NCI-H510A treated with DMSO at 0.1 percent for 48 hours (cell line): ENCODE measurements around the gene PI4K2A.
"Not testable (repeated sequence)": the region's sequence is repeated elsewhere in the genome, so short reads cannot be mapped to it uniquely, and the experiment has no call there.

Experiments used
- DNase-seq: peaks from one replicate; lab custom pipeline; 2025; lab: John Stamatoyannopoulos, UW

PI4K2A gene

DNA sequence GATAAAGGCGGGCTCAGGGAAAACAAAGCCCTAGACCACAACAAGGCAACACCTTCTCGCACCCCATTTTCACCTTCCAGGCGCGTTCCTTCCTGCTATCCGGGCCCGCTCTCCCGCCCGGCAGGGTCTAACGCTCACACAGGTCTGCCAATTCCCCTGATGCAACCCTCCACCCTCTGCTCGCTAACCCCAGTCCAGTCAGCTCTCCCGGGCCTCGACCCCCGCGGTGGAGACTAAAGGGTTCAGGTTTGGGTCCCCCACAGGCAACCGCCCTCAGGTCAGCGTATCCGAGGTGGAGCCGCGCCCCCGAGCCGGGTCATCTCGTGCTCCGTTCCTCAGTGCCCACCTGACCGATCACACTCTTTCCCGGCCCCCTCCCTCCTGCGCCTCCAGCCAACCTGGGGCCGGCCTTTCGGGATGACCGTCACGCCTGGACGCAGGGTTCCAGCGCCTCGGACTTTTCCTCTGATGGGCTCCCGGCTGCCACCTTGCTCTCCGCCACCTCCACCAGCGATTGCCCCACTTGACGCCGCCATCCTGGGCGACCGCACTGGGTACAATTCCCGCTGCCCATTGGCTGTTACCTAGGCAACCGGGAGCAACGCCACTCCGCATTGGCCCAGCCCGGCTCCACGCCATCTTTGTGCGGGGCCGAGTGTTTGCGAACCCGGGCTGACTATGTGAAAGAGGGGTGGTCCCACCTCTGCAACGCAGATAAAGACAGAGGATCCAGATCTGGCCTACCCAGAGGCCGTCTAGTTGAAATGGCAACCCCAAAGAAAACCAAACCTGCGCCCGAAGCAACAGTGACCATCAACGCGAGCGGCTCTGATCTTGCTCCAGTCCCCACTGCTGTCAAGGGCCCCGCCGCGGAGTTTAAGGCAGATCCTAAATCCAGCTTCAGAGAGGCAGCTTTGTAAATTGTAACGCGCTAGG is 7.3 kb upstream of the PI4K2A start, which contains the start of gene MORN4:
MORN4 (minus strand) TSS at position 552 of the 936 bp plus-strand sequence. CDS start 13,847 bp downstream, outside the sequence.
- DNase-seq, result peak; percentile 97

DNA sequence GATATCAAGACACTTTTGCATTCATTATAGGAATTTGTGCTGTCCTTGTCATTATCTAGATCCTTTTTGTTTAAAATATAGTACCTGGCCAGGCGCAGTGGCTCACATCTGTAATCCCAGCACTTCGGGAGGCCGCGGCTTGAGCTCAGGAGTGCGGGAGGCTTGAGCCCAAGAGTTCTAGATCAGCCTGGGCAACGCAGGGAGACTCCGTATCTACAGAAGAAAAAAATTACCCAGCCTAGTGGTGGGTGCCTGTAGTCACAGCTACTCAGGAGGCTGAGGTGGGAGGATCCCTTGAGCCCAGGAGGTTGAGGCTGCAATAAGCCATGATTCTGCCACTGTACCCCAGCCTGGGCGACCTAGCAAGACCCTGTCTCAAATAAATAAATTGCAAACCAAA is 6.5 kb upstream of the PI4K2A start:
- DNase-seq, result peak; percentile 62

DNA sequence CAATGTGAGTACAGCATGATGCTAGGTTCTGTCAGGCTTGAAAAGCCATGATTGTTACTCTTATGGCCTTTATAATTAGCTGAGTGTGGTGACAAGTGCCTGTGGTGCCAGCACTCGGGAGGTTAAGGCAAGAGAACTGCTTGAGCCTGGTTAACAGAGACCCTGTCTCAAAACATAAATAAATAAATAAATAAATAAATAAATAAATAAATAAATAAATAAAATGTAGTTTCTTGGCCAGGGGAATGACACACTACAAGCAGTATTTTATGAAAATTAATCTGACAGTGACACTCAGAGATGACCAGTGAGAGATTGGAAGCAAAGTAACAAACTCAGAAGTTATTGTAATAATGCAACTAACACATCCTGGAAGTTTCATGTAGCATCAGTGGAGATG is 4.9 kb upstream of the PI4K2A start:
- DNase-seq, result no peak

DNA sequence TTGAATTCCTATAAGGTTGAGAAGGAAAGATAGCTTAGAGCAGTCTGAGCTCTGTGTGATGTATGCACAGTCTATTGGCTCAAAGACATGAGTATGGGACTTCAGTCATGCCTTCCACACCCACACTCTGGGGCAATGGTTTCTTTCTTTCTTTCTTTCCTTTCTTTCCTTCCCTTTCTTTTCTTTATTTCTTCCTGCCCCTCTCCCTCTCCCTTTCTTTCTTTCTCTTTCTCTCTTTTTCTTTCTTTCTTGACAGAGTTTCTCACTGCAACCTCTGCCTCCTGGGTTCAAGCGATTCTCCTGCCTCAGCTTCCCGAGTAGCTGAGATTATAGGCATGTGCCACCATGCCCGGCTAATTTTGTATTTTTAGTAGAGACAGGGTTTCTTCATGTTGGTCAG is 1.4 kb upstream of the PI4K2A start:
- not testable (repeated sequence) for DNase-seq

DNA sequence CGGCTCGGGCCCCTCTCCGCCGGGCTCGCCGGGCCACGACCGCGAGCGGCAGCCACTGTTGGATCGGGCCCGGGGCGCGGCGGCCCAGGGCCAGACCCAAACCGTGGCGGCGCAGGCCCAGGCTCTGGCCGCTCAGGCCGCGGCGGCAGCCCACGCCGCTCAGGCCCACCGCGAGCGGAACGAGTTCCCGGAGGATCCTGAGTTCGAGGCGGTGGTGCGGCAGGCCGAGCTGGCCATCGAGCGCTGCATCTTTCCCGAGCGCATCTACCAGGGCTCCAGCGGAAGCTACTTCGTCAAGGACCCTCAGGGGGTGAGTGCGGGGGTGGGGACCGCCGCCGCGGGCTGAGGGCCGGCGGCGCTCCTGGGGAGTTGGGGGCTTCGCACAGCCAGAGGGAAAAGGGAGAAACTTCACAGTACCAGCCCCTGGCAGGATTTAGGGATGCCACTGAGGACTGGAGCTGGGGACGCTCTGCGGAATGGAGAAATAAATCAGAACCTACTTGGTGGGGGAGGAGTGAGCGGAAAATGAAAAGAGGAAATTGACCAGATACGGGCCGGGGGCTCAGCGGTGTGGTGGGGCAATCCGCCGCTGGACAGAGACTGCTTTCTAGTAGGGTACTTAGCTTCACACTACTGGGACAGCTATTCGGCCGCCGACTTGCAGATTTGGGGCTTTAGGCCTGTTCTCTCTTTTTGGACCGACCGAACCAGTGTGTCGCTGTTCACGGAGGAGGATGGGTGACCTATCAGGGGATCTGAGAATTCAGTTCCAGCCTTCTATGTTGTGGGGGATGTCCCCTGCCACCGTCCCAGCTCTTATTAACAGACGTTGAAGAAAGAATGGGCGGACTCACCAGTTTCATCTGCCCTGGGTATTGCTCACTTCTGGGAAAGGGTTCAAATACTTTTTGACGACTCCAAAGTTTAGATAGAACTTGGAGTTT is 669 bp downstream of the PI4K2A start:
- peak; percentile 13 for DNase-seq

DNA sequence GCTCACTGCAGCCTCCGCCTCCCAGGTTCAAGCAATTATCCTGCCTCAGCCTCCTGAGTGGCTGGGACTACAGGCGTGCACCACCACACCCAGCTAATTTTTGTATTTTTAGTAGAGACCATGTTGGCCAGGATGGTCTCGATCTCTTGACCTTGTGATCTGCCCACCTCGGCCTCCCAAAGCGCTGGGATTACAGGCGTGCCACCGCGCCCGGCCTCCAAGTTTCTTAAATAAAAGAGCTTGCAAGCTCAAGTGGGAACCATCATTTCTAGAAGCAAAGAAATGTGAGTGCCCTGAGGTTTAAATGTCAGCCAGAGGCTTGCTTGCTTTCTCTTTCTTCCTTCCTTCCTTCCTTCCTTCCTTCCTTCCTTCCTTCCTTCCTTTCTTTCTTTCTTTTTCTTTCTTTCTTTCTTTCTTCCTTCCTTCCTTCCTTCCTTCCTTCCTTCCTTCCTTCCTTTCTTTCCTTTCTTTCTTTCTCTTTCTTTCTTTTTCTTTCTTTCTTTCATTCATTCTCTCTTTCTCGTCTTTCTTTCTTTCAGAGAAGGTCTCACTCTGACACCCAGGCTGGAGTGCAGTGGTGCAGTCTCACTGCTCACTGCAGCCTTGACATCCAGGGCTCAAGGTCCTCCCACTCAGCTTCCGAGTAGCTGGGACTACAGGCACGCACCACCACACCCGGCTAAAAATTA is 2.1 kb downstream of the PI4K2A start:
- not testable (repeated sequence) for DNase-seq

DNA sequence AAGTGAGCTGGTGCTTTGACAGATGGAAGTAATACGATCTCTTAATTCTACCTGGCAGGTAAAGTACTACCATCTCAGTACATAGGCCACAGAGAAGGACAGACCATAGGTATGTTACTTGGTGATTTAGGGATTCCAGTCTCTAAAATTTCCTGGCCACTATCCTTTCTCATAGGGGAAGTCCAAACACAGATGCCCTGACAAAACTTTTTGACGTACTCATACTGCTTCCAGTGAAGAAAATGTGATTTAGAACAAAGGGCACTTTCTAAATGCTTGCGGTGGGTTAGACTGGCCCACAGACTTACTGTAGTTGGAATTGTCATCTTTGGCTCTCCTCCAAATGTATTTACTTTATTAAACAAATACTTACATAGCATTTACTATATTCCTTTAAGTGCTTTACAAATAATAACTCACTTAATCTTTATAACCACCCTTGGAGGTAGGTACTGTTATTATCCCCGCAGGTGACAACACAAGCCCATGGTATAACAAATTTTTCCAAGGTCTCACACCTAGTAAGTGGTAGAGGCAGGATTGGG is 3.0 kb downstream of the PI4K2A start:
- DNase-seq, result peak; percentile 18

DNA sequence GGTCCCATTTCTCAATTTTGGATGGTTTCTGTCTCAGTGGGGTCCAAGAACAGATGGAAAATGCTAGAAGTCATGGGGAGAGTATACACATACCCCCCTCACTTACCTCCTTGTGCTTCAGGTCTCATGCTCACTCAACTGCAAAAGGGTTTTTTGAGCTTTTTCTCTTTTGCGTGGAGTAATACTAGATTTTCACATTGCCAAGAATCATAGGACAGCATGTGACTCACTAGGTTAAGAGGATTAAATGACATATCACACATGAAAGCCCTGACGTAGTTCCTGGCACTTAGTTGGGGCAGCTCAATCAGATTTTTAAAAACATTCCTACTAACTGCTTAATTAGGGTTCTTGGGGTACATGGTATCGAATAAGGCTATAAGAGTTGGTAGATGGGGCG is 4.5 kb downstream of the PI4K2A start:
- no peak for DNase-seq

DNA sequence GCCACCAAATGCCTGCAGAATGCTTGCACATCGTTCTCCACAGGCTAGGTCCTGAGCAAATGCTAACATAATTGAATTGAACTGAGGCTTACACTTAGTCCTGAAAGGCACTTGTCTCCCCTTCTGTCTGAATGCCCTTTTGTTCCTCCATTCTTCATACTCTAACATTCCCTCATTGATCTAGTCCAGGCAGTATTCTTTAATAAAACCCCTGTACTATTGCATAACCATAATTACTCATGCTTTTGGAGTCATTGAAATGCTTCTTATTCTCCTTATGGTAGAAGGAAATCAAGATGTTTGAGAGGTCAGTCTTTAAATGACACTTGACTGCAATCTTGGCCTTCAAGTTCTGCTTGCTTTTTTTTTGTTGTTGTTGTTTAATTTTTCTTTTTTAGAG is 7.1 kb downstream of the PI4K2A start:
- no peak for DNase-seq

DNA sequence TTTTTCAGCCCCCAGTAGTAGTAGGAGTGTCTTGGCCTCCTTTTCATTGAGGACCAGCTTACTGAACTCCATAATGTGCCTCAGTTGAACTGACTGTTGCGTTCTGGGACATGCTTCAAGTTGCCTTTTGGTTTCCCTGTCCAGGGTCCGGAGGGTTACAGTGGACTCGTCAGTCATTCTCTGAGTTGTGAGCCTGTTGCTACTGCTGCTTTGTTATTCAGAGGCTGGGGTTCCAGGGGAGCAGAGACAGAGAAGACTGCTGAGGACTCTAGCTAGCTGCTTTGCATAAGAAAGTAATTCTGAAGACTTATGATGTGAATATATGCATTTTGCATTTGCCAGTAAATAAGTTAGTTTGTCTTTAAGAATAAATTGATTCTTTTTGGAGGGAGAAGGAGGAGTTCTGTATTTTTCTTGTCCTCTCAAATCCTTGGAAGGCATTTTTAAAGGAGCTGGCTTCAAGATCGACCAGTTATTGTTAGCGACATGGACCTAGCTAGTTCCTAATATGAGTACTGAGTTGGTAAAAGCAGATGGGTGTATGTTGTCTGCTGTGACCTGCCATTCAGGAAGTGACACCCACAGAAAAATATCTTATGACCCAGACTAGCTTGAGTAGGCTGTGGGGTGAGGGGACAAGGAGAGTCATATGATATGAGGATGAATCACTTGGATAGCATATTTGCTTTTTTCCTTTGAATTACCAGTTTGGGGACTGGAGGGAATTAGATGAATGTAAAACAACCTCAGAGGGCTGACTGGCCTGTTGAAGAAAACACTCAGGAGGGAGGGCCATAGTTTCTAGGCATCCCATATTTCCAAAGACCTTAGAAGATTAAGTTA is 8.3 kb downstream of the PI4K2A start:
- no peak for DNase-seq

DNA sequence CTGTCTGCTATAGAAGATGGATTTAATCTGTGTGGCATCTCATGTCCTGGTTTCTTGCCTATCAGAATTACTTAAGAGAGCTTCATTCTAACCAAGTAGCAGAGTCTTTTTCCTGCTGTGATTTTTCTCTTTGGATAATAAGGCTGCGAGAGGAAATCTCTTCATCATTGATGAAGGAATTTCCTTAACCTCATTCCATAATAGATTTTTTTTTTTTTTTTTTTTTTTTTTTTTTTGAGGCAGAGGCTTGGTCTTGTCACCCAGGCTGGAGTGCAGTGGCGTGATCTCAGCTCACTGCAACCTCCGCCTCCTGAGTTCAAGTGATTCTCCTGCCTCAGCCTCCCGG is 8.9 kb downstream of the PI4K2A start:
- not testable (repeated sequence) for DNase-seq

DNA sequence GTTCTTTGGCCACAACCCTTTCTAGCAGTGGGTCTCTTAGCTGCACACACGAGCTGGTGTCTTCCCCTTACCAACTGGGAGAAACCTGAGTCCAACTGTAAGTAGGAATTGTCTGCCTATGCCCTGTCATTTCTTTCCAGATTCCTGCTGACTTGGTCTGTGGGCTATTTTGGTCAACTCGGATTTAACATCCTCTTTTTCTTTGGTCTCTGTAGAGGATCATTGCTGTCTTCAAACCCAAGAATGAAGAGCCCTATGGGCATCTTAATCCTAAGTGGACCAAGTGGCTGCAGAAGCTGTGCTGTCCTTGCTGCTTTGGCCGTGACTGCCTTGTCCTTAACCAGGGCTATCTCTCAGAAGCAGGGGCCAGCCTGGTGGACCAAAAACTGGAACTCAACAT is 10.3 kb downstream of the PI4K2A start:
- no peak for DNase-seq

DNA sequence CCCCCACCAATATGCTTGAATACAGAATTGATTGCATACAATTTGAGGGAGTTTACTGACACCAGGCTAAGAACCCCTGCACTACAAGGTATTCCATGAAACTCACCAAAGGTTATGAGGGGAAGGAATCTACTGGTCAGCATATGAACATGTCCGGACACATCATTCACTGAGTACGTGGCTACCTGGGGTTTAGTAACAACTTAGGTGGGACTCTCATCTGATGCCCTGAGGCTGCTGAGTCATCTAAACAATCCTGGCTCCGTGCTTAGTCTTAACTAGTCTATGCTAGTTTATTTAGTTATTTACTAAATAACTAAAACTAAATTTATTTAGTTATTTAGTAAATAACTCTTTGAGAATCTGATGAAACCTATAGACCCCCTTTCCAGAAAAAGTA is 11.3 kb downstream of the PI4K2A start:
- no peak for DNase-seq

DNA sequence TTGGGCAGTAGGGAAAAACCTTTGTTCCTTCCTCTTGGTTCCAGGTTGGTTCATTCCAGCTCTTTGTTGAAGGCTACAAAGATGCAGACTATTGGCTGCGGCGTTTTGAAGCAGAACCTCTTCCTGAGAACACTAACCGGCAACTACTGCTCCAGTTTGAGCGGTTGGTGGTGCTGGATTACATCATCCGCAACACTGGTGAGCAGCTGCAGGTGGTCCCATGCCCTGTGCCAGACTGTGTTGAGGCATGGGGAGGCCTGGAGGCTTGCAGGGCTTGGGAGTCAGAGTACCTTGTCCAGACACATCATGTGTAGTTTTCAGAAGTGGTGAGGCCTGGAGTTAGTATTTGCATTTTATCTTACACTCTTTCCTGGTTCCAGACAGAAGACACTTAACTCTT is 16.3 kb downstream of the PI4K2A start:
- no peak for DNase-seq

DNA sequence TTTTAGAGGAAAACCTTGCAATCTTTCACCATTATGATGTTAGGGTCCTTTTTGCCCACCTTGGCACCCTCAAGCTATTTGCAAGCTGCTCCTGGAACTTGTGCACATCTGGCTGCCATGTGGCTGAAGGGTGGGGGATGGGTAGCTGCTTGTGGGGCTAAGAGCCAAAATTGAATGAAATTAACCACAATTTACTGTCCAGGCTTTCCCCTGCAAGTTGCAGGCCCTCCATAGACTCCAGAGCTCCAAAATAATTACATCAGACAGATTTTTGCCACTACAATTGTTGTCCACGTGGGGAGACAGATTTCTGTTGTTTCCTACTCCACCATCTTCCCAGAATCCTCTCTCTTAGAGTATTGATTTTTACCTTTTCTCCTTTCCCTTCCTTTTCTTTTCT is 19.1 kb downstream of the PI4K2A start:
- no peak for DNase-seq

DNA sequence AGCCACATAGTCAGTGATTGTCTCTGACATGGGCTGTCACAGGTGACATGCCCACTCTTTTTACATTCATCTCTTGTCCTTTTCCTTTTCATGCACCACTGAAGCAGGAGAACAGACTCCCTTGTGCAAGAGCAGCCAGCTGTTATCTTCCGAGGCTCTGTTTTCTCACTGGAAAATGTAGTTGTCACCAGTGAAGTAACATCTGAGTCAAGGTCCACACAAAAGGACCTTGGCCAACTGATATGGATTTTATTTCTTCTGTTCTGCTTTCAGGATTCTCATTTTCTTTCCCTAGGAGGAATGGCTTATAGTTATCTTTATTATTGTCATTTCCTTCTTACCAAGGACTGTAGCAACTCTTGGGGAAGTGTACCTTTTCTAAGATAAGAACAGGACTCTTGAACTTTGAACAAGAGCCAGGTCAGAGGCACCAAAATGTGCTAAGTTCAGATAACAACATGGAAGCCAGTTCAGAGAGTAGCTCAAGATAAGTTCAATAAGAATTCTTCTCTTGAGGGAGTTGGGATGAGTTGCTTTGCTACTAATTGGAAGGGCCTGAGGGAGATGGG is 23.9 kb downstream of the PI4K2A start:
- DNase-seq, result no peak

DNA sequence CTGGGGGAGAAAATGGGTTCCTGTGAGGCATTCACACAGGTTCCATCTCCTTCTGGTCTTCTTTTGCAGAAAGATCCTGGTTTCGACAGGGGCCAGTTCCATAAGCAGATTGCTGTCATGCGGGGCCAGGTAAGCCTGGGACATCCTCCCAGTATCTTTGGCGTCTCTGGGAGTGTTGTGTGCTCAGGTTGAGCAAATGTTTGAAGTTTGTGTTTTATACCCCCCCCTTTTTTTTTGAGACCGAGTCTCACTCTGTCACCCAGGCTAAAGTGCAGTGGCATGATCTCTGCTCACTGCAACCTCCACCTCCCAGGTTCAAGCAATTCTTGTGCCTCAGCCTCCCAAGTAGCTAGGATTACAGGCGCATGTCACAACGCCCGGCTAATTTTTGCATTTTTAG is 26.5 kb downstream of the PI4K2A start:
- no peak for DNase-seq

DNA sequence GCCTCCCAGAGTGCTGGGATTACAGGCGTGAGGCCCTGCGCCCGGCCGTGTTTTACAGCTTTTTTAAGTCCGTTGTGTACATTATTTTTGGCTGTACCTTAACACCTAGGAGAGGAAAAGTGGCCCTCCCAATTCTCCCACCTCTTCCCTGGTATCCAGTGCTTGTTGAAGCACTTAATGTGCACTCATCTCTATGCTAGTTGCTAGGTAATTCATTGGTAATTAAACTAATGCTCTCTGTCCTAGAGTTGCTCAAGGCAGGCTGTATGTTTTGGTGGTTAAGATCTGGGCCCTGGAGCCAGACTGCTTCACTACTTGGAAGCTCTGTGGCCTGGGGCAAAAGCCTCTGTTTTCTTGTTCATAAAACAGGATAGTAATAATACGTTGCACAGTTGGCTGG is 27.0 kb downstream of the PI4K2A start:
- DNase-seq, result no peak

DNA sequence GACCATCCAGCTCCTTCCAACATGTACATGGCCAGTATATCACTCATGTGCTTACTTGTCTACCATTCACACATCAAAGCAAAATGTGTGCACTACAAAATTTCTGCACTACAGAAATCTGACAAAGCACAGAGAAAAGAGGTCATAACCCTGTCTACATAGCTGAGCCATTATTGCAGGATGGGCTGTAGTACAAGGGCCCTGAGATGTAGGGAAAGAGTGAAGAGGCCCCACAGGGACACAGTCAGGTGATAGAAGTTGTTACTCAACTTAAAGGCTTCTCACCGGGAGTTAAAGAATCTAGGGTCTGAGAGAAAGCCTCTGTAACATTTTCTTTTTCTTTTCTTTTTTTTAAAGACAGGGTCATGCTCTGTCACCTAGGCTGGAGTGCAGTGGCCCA is 29.1 kb downstream of the PI4K2A start:
- no peak for DNase-seq

DNA sequence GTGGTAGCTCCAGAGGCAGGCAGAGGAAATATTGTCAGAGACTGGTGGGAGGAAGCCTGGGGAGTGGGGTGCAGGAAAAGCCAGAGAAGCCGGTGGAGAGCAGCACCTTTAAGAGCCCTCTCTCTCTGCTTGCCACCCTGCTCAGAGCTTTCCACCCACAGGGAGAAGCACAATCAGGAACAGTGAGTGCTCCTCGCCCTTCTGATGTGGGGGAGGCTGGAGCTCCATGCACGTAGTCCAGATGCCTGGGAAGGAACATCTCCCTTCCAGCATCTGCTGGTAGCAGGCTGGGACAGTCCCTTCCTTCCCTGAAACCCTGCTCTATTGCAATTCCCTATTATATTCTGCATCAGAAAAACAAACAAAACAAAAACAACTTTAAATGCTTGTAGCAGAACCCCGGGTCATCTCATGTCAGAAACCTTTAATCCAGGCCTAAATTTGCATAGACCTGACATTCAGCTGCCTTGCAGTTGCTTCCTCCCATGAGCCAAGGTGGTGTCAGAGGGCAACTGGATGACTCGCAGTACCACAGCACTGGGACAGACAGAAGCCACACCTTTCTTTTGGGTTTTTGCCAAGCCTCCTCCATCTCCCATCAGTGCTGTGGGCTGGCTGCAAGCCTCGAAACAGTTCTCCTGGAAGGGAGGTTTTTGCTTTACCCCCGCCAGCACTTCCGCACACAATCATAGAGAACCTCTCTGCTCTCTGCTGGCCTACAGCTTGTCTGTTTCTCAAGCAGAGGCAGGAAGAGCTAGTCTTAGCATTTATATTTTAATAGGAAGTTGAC is 33.5 kb downstream of the PI4K2A start:
- DNase-seq, result no peak
